ENCODE measurements around the gene CYP2W1.

The CYP2W1 gene

GRCh38 chr7:982511-983003 is 424 bp upstream of the CYP2W1 start:
- no peak for DNase-seq

DNA sequence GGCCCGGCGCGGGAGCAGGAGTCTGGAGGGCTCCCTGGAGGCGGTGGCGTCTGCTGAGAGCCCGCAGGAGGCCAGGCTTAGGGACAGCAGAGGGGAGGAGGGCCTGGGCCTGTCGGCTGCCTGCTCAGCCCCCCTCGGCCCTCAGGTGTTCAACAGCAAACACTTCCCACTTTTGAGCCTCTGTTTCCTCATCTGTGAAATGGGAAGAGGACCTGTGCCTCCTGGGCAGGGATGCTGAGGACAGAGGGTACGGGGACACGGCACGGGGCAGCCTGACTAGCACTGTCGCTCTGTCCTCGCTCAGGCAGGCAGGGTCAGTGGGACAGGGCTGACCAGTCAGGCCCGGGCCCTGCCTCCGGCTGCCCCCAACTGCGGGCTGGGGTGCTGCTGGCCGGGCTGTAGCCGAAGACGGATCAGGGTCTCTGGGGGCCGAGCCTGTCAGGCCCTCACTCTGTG is 663 bp downstream of the CYP2W1 start:
- DNase-seq = no peak

DNA sequence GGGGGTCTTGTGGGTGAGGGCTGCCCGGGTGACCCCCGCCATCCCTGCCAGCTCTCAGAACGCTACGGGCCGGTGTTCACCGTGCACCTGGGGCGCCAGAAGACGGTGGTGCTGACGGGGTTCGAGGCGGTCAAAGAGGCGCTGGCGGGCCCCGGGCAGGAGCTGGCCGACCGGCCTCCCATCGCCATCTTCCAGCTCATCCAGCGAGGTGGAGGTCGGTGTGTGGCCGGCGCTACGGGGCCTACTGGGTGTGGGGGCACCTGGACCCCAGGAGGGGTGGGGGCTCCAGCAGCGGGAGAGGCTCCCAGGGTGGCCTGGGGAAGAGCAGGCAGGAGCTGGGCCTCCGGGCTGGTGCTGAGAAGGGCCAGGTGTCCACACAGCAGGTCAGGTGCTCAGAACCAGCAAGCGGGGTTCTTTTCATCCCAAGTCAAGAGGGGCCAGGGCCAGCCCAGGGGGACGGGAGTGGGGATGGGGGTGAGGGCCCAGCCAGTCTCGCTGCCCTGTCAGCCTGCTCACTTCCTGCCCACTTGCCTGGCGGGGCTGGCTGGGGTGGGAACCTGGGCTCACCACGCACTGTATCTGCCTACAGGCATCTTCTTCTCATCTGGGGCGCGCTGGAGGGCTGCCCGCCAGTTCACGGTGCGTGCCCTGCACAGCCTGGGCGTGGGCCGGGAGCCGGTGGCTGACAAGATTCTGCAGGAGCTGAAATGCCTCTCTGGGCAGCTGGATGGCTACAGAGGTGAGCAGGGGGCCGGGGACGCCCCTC is 1.6 kb downstream of the CYP2W1 start:
- DNase-seq = no peak

GRCh38 chr7:985127-985416 is 2.1 kb downstream of the CYP2W1 start:
- no peak for DNase-seq

DNA sequence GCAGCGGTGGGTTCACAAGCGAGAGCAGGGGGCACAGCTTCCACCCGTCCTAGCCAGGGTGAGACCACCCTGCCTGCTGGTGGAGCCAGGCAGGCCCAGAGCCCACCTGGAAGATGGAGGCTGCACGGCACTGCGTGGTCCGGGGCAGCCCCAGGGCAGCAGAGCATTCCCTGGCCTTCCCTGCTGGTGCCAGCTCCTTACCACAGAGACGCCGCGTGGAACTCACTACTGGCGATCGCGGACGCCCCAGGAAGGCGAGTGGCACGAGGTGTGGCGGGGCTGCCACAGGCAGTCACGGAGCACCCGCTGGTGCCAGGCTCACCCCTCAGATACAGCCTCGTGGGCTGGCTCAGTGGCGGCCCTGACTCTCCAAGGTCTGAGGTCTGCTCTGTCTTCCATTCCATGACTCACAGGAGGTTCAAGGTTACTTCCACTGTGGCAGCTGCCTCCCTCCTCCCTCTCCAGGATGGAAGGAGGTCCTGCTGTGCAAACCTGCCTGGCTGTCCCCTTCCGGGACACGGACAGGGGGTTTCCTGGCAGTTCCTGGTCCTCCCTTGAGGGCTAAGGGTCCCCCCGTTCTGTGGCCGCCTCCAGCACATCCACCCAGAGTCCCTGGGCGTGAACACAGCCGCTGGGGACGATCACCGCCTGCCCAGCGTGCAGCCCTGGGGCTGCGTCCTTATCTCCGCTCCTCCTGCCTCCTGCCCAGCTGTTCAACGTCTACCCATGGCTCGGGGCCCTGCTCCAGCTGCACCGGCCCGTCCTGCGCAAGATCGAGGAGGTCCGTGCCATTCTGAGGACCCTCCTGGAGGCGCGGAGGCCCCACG is 3.1 kb downstream of the CYP2W1 start:
- no peak for DNase-seq

DNA sequence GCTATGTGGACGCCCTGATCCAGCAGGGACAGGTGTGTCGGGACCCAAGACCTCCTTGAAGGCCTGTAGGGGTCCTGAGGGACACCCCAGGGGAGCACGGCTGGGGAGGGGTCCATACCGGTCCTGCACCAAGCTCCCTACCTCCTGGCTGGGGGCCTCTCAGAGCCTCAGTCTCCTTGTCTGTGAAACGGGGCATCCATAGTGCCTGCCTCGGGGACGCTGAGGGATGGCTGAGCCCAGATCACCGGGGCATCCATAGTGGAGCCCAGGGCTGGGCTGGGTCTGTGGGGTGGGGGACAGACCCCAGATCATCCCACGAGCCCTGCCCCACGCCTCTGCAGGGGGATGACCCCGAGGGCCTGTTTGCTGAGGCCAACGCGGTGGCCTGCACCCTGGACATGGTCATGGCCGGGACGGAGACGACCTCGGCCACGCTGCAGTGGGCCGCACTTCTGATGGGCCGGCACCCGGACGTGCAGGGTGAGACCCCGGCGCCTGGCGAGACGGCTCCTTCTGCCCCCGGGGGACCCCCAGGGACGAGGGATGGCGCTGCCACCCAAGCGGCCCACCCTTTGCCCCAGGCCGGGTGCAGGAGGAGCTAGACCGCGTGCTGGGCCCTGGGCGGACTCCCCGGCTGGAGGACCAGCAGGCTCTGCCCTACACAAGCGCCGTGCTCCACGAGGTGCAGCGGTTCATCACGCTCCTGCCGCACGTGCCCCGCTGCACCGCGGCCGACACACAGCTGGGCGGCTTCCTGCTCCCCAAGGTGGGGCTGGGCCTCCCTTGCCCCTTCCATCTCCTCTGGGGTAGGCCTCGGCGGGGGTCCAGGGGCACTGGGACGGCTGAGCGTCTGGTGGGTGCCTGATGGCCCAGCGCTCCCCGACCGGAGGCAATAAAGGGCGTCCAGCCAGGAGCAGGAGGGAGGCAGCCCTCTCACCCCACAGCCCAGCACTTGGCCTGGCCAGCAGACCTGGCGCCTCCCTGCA is 4.1 kb downstream of the CYP2W1 start:
- DNase-seq = no peak

- no peak for DNase-seq
These were observed 4.9 kb downstream of the CYP2W1 start for GRCh38 chr7:987909-988308.

- DNase-seq = no peak
These were observed 5.5 kb downstream of the CYP2W1 start for GRCh38 chr7:988426-988911.

GRCh38 chr7:988963-989529 is 6.1 kb downstream of the CYP2W1 start:
- no peak for DNase-seq

DNA sequence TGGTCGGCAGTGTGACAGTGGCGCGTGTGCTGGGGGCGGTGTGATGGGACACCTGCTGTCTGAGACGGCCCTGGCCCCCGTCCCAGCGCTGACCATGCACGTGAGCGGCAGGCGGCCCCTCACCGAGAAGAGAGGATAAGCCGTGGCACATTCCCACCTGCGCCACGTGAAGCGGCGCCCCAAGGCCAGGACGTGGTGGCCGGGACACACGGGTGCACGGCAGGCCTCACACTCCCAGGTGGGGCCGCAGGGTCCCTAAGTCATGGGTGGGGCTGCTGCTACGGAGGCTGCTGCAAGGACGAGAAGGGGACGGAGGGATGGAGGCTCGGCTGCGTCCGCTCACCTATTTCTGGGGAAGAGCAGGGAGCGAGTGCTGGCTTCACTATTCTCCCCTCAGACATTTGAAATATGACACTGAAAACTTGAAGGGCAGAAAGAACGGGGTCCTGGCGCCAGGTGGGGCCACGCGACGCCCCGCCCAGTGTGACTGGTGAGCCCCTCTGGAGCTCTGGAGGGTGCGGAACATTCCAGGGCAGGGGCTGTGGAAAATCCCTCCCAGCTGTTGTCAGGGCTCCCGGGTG is 7.5 kb downstream of the CYP2W1 start:
- DNase-seq = no peak

GRCh38 chr7:990933-991728 is 8.2 kb downstream of the CYP2W1 start:
- DNase-seq = no peak

DNA sequence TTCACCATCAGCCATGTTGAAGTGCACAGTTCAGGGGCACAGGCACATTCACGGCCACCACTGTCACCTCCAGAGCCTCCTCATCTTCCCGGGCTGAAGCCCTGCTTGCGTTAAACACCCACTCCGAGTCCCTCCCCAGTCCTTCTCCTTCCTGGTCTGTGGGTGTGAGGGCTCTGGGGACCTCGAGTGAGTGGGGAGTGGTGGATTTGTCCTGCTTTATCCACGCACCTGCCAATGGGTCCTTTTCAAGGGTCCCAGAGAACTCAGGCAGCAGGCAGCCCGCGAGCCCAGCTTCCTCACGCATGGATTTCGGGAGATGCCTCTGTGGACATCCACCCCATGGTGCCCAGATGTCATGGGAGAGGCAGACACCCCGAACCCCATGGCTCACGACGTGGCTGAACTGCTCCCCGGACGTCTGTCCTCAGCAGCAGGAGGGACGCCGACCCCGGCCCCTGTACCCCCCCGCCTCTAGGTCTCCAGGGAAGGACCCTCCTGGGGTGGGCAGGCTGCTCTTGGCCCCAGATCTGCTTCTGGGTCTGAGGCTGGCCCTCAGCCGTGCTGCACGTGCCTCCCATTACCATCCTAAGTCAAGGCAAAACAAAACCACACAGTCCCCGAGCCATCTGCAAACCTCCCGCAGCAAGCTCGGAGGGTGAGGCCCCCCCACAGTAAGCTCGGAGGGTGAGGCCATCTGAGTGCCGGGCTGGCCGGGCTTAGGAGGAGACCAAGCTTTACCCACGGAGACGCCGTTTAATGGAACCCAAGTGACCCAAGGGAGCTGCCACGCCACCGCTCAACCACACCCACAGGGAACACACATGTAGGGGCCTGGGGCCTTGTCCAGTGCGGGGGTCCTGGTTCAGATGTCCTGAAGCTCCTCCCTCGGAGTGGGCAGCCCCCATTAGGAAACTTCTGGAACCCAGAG is 9.0 kb downstream of the CYP2W1 start:
- no peak for DNase-seq

DNA sequence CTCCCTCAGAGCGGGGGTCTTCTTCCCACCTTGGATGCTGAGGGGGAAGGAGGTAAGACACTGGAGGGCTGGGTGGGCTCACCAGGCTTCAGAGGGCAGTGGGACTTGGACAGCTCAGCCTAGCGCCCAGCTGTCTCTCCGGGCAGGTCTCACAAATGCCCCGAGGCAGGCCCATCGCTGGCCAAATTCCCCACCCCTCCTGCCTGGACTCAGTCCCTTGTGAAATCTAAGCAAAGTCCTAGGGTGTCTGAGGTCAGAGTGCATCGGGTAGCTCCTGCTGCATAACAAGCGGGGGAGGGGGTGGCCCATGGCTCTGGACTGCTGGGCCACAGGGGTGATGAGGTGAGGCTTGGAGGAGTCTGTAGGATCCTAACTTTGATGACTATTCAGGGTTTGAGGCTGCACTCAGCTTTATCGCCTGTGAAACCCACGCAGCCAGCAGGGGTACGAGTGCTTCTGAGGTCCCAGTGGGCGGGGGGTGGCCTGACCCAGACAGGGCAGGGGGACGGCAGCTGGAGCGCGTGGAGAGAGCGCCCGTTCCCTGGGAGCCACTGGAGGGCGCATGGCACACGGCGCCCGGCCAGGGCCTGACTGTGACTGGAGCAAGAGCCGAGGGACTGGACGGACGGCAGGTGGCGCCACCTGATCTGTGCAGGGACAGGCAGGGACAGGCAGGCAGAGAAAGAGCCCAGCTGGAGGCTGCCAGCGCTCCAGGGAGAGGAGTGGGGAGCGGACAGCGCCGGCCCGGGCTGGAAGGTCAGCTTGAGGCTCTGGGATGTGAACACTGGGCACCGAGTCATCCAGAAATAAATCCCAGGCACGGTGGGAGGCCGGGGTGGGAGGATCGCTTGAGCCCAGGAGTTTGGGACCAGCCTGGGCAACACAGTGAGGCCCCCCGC is 10.0 kb downstream of the CYP2W1 start:
- DNase-seq = peak; percentile 65

DNA sequence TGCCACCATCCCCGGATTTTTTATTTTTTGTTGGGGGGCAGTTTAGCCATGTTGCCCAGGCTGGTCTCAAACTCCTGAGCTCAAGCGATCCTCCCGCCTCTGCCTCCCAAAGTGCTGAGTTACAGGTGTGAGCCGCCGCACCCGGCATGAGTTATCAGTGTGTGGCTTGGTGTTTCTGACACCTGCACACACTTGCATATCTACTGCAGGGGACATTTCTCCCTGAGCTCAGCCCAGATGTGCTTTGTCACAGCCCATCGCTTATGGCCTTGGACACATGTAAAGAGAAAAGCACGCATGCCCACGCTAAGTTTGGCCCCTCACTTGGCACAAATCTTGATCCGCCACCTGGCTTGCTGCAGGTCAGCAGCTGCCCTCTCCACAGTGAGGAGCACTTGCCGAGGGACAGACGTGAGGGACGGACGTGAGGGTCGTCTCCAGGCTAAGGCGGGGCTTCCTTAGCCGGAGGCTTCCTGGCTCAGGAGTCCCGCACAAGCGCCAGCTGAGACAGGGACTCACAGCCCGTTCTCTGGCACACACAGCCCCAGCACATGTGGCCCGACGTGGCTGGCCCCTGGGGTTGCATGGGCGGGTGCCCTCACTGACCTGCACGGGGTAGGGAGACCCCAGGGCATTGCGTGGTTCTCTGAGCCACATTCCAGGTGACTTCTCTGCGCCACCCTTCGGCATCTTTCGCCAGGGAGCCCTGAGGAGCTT is 11.8 kb downstream of the CYP2W1 start:
- DNase-seq = no peak

- no peak for DNase-seq
These were observed 12.6 kb downstream of the CYP2W1 start for GRCh38 chr7:995571-995970.

- DNase-seq = no peak
These were observed 13.3 kb downstream of the CYP2W1 start for GRCh38 chr7:996079-996872.

Measured in NCI-H1417 treated with DMSO at 0.1 percent for 48 hours (cell line).